Body of pancreas (tissue), 4 donors: ENCODE results near the gene HIVEP2. TPM values are rescaled to one million over a fixed set of nuclear protein-coding genes. Genes with fewer than 3 reads are reported as not detected.

Experiments
- ATAC-seq: fragments of 150-250 bp; one replicate; pipeline ENCODE4 v1.9.1; 2016
- DNase-seq, 4 donors: peaks; one replicate each; pipeline ENCODE4 v3.0.0-alpha.2; 2019
- H3K27ac ChIP-seq, 4 donors: fragments of 200-600 bp; sonication (generic); 1 replicate in 3 of 4; 2 replicates in 1 of 4; pipeline versions ENCODE4 v1.5.1 to v1.6.1; 2016 to 2019; ENCODE audit warnings: mild to moderate bottlenecking in 1 of 4, mixed read lengths in 1 of 4, moderate library complexity in 1 of 4
- H3K27me3 ChIP-seq, 2 donors: fragments of 200-600 bp; sonication (generic); one replicate each; pipeline ENCODE4 v1.6.0; 2016; ENCODE audit warnings: mild to moderate bottlenecking in 1 of 2
- H3K36me3 ChIP-seq, 2 donors: fragments of 200-600 bp; sonication (generic); replicated peaks in 1 of 2; 2 replicates each; pipeline ENCODE4 v1.5.1; 2016; ENCODE audit warnings: low read depth in 2 of 2; ENCODE audit not compliant: insufficient read depth in 1 of 2
- H3K4me1 ChIP-seq: fragments of 200-600 bp; sonication (generic); one replicate; pipeline ENCODE4 v1.6.0; 2016
- H3K4me3 ChIP-seq, 2 donors: fragments of 200-600 bp; sonication (generic); 1 replicate in 1 of 2; 2 replicates in 1 of 2; pipeline ENCODE4 v1.5.1; 2016 to 2019
- H3K9me3 ChIP-seq, 3 donors: fragments of 200-600 bp; sonication (generic); 1 replicate in 2 of 3; 2 replicates in 1 of 3; pipeline ENCODE4 v1.5.1; 2016
- POLR2A ChIP-seq, 3 donors: fragments of 450-650 bp; IDR thresholded peaks; one replicate each; pipeline ENCODE4 v1.6.1; 2016; ENCODE audit warnings: antibody characterized with exemption in 3 of 3, mild to moderate bottlenecking in 2 of 3
- WGBS, 2 donors: methylation state at CpG; one replicate each; pipeline ENCODE4 v1.1.5; 2017; 5-methylcytosine and 5-hydroxymethylcytosine counted together
- intact Hi-C: fragments of 100-400 bp; cut with DNase I; formaldehyde crosslinking; loops from one replicate; pipeline ENCODE4 v1.15.1; 2023
- total RNA-seq, 2 donors: library from RNA; depleted of rRNA; stranded (reverse); fragments of >200 nt; gene quantifications; one replicate each; pipeline ENCODE4 v1.1.0, GENCODE V29; 2016
- TF ChIP-seq, protein P1 (sequence below), 7 experiments: fragments of 450-650 bp in 4 of 7; fragments of 200-600 bp in 3 of 7; sonication (generic) in 3 of 7; IDR thresholded peaks; one replicate each; pipeline ENCODE4 v1.5.1; 2016 to 2019; ENCODE audit warnings: antibody characterized with exemption in 7 of 7

HIVEP2 gene
- total RNA-seq, 2 donors from 2014 or later: 11.2 to 16.5 TPM

DNA sequence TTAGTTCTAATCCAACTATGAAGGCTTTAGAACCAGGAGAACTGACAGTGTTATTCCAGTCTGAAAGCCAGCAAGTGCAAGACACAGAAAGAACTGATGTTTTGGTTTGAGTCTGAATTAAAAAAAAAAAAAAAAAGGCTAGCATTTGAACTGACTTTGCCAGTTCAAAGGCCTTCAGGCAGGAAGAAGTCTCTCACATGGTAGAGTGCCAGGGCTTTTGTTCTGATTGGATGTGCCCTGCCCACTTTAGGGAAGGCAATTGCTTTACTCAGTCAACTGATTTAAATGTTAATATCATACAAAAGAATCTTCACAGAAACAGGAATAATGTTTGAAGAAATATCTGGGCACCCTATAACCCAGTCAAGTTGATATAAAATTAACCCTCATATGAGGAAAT, 212.2 kb downstream of the HIVEP2 start:
- Histone ChIP-seq H3K36me3 (no peaks in the 10 kb centered on the region), H3K4me1 (peaks cover 8% of the 10 kb centered on the region), H3K27me3 (no peaks in the 10 kb centered on the region), H3K4me3 (no peak overlapping the region), H3K9me3 (peaks cover 0 to 4% (median 0%) of the 10 kb centered on the region in 3 donors), H3K27ac (no peak overlapping the region)
- TF ChIP-seq, protein P1, sequence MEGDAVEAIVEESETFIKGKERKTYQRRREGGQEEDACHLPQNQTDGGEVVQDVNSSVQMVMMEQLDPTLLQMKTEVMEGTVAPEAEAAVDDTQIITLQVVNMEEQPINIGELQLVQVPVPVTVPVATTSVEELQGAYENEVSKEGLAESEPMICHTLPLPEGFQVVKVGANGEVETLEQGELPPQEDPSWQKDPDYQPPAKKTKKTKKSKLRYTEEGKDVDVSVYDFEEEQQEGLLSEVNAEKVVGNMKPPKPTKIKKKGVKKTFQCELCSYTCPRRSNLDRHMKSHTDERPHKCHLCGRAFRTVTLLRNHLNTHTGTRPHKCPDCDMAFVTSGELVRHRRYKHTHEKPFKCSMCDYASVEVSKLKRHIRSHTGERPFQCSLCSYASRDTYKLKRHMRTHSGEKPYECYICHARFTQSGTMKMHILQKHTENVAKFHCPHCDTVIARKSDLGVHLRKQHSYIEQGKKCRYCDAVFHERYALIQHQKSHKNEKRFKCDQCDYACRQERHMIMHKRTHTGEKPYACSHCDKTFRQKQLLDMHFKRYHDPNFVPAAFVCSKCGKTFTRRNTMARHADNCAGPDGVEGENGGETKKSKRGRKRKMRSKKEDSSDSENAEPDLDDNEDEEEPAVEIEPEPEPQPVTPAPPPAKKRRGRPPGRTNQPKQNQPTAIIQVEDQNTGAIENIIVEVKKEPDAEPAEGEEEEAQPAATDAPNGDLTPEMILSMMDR (IDR thresholded peaks at IDR 0.05): no peak
- TF ChIP-seq POLR2A (IDR thresholded peaks at IDR 0.05): no peak
- ATAC-seq: no peak
- no peak for DNase-seq
- intact Hi-C loops: no loop called here

DNA sequence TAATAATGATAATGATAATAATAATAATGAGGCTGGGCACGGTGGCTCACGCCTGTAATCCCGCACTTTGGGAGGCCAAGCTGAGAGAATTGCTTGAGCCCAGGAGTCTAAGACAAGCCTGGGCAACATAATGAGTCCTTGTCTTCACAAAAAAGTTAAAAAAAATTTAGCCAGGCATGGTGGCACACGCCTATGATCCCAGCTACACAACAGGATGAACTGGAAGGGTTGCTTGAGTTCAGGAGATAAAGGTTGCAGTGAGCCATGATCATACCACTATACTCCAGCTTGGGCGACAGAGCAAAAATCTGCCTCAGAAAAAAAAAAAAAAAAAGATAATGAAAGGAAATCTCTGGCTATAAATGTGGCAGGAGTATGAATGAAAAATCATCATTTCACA, 213.4 kb downstream of the HIVEP2 start:
- no peaks in the 10 kb centered on the region for H3K27me3 ChIP-seq
- no peak for DNase-seq
- 86 to 93% methylated on average over 5 of the region's 5 CpGs for WGBS, 2 donors
- no peak for TF ChIP-seq POLR2A (IDR thresholded peaks at IDR 0.05)
- TF ChIP-seq, protein P1 (IDR thresholded peaks at IDR 0.05): no peak
- intact Hi-C loops: no loop called here
- no peaks in the 10 kb centered on the region for H3K36me3 ChIP-seq
- ATAC-seq: no peak
- no peak overlapping the region for H3K4me3 ChIP-seq
- peaks cover 0 to 4% (median 0%) of the 10 kb centered on the region in 3 donors for H3K9me3 ChIP-seq
- H3K4me1 ChIP-seq: peaks cover 10% of the 10 kb centered on the region
- no peak overlapping the region for H3K27ac ChIP-seq

GRCh38 chr6:142729618-142730017, 215.4 kb downstream of the HIVEP2 start:
- Histone ChIP-seq H3K27ac (no peak overlapping the region), H3K9me3 (no peaks in the 10 kb centered on the region), H3K27me3 (no peaks in the 10 kb centered on the region), H3K36me3 (no peaks in the 10 kb centered on the region), H3K4me3 (no peak overlapping the region), H3K4me1 (peaks cover 10% of the 10 kb centered on the region)
- TF ChIP-seq POLR2A (IDR thresholded peaks at IDR 0.05): no peak
- TF ChIP-seq, protein P1 (IDR thresholded peaks at IDR 0.05): no peak
- intact Hi-C loops: no loop called here
- ATAC-seq (no peak), DNase-seq (no peak)
- WGBS, 2 donors: 60 to 64% methylated on average over 4 of the region's 4 CpGs

DNA sequence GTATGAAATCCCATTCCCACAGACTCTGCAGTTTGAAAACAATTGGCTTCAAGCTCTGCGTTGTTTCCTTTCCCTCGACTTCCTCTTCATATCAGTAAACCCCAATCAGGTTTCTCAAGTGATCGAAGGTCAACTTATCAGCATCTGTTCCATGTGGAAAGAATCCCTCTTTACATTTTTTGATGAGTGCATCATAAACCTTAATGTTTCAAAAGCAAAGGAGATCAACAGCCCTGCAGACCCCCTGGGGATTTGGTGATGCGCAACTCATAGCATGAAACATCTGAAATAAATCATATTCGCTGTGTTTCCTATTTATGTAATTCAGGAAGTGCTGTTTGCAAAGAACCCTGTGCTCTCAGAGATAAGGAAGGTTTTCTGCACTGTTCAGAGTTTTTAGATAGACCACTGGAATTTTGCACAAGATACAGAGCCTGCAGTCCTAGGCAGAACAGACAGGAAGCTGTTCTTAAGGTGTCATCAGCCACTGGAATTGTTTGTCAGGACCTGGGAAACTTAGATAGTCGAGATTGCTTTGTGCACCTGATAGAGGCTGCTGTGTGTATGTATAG, 216.0 kb downstream of the HIVEP2 start:
- H3K9me3 ChIP-seq: no peaks in the 10 kb centered on the region
- no peak for DNase-seq
- H3K27ac ChIP-seq: peak overlapping the region in 2 of 4 donors; percentile 34 to 43
- WGBS, 2 donors: 16 to 20% methylated on average over 6 of the region's 6 CpGs
- H3K4me1 ChIP-seq: peaks cover 10% of the 10 kb centered on the region
- no peaks in the 10 kb centered on the region for H3K27me3 ChIP-seq
- intact Hi-C loops: no loop called here
- ATAC-seq: peak; percentile 15
- H3K4me3 ChIP-seq: no peak overlapping the region
- TF ChIP-seq, protein P1 (IDR thresholded peaks at IDR 0.05): no peak
- no peaks in the 10 kb centered on the region for H3K36me3 ChIP-seq

DNA sequence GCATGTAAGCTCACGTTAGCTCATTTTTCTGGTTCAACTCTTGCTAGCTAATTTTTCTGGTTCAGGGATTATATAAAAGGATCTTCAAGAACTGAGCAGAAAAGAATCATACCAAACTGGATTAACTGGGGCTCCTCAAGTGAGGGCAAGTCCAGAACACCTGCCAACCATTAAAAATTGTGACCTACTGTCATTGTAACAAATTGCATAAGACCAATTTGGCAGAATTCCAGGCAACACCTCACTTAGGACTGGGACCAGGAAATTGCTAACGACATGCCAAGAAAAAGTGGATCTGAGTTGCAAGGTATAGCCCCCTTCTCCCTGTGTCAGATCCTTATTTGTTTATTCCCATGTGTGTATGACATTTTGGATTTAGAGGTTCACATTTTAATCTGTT, 216.6 kb downstream of the HIVEP2 start:
- TF ChIP-seq, protein P1 (IDR thresholded peaks at IDR 0.05): no peak
- no peak for TF ChIP-seq POLR2A (IDR thresholded peaks at IDR 0.05)
- intact Hi-C loops: no loop called here
- DNase-seq: peak in 3 of 4 donors; percentile 20 to 53 (median 29)
- H3K27me3 ChIP-seq: no peaks in the 10 kb centered on the region
- peaks cover 10% of the 10 kb centered on the region for H3K4me1 ChIP-seq
- ATAC-seq: peak; percentile 48
- peak overlapping the region in 2 of 4 donors; percentile 34 to 43 for H3K27ac ChIP-seq
- WGBS, 2 donors: 17 to 22% methylated on average over 2 of the region's 2 CpGs
- no peaks in the 10 kb centered on the region for H3K9me3 ChIP-seq
- no peak overlapping the region for H3K4me3 ChIP-seq
- H3K36me3 ChIP-seq: no peaks in the 10 kb centered on the region
